H9 (cell line): ENCODE measurements around the gene LRP3. TPM values are rescaled to one million over a fixed set of nuclear protein-coding genes. Genes with fewer than 3 reads are reported as not detected.

ENCODE experiments used
- DNase-seq: peaks from one replicate; pipeline ENCODE4 v3.0.0-alpha.2; 2017
- H2AFZ ChIP-seq: one replicate; pipeline ENCODE4 v1.6.1; 2013; ENCODE audit warnings: mild to moderate bottlenecking, low read length, control low read depth, moderate library complexity
- H2AK5ac ChIP-seq: 2 replicates; pipeline ENCODE4 v1.6.1; 2013; ENCODE audit warnings: low read length, control low read depth, mixed read lengths; ENCODE audit not compliant: insufficient read length
- H2BK120ac ChIP-seq: one replicate; pipeline ENCODE4 v1.6.1; 2013; ENCODE audit warnings: low read depth, mild to moderate bottlenecking, low read length, control low read depth, inconsistent platforms; ENCODE audit not compliant: poor library complexity, severe bottlenecking
- H2BK12ac ChIP-seq: 2 replicates; pipeline ENCODE4 v1.6.1; 2013; ENCODE audit warnings: low read length, control low read depth, mixed read lengths, low read depth; ENCODE audit not compliant: insufficient read length
- H2BK15ac ChIP-seq: 2 replicates; pipeline ENCODE4 v1.6.1; 2013; ENCODE audit warnings: low read depth, low read length, control low read depth
- H2BK20ac ChIP-seq: one replicate; pipeline ENCODE4 v1.6.1; 2013; ENCODE audit warnings: low read depth, mild to moderate bottlenecking, low read length, control low read depth, inconsistent platforms; ENCODE audit not compliant: poor library complexity, severe bottlenecking
- H2BK5ac ChIP-seq: 2 replicates; pipeline ENCODE4 v1.6.1; 2013; ENCODE audit warnings: low read length, control low read depth, mixed read lengths; ENCODE audit not compliant: insufficient read length
- H3K14ac ChIP-seq: 2 replicates; pipeline ENCODE4 v1.6.1; 2013; ENCODE audit warnings: low read length, control low read depth; ENCODE audit not compliant: insufficient read depth
- H3K18ac ChIP-seq: 2 replicates; pipeline ENCODE4 v1.6.1; 2013; ENCODE audit warnings: low read depth, mild to moderate bottlenecking, mixed read lengths, low read length, control low read depth; ENCODE audit not compliant: insufficient read length
- H3K23ac ChIP-seq: 2 replicates; pipeline ENCODE4 v1.6.1; 2013; ENCODE audit warnings: low read length, control low read depth, mixed read lengths, low read depth; ENCODE audit not compliant: insufficient read length
- H3K23me2 ChIP-seq: 2 replicates; pipeline ENCODE4 v1.6.1; 2013; ENCODE audit warnings: low read depth, mild to moderate bottlenecking, mixed read lengths, low read length, control low read depth; ENCODE audit not compliant: insufficient read length, poor library complexity, severe bottlenecking
- H3K27ac ChIP-seq: 2 replicates; pipeline ENCODE4 v1.5.1; 2013; ENCODE audit warnings: low read length, control low read depth, mixed read lengths, low read depth; ENCODE audit not compliant: insufficient read length
- H3K27me3 ChIP-seq: 2 replicates; pipeline ENCODE4 v1.6.1; 2013; ENCODE audit warnings: low read length, control low read depth, inconsistent platforms; ENCODE audit not compliant: insufficient read depth
- H3K4ac ChIP-seq: 2 replicates; pipeline ENCODE4 v1.6.1; 2013; ENCODE audit warnings: low read depth, mild to moderate bottlenecking, control low read depth, inconsistent platforms, low read length, moderate library complexity
- H3K4me1 ChIP-seq: 2 replicates; pipeline ENCODE4 v1.6.1; 2013; ENCODE audit warnings: low read length, control low read depth, inconsistent platforms; ENCODE audit not compliant: insufficient read depth
- H3K4me2 ChIP-seq: 2 replicates; pipeline ENCODE4 v1.6.1; 2013; ENCODE audit warnings: low read length, control low read depth, mixed read lengths; ENCODE audit not compliant: insufficient read length, insufficient read depth
- H3K56ac ChIP-seq: 2 replicates; pipeline ENCODE4 v1.6.1; 2013; ENCODE audit warnings: low read depth, mild to moderate bottlenecking, mixed read lengths, low read length, control low read depth; ENCODE audit not compliant: insufficient read length
- H3K79me1 ChIP-seq: 2 replicates; pipeline ENCODE4 v1.6.1; 2013; ENCODE audit warnings: low read depth, mild to moderate bottlenecking, moderate library complexity, low read length, control low read depth, inconsistent platforms; ENCODE audit not compliant: insufficient read depth, poor library complexity, severe bottlenecking
- H3K79me2 ChIP-seq: 2 replicates; pipeline ENCODE4 v1.6.1; 2013; ENCODE audit warnings: low read length, control low read depth, inconsistent platforms; ENCODE audit not compliant: insufficient read depth
- H3K9ac ChIP-seq: 2 replicates; pipeline ENCODE4 v1.6.1; 2013; ENCODE audit warnings: low read length, control low read depth, mixed read lengths; ENCODE audit not compliant: insufficient read length; ENCODE audit errors: extremely low read depth
- H3K9me3 ChIP-seq: one replicate; pipeline ENCODE4 v1.6.1; 2013; ENCODE audit warnings: low read depth, low read length, inconsistent platforms; ENCODE audit not compliant: control insufficient read depth
- H3T11ph ChIP-seq: one replicate; pipeline ENCODE4 v1.6.1; 2013; ENCODE audit warnings: mild to moderate bottlenecking, low read length, control low read depth, inconsistent platforms
- H4K20me1 ChIP-seq: one replicate; pipeline ENCODE4 v1.6.1; 2013; ENCODE audit not compliant: control insufficient read depth, insufficient read length, insufficient read depth
- H4K5ac ChIP-seq: 2 replicates; pipeline ENCODE4 v1.6.1; 2013; ENCODE audit warnings: low read depth, mild to moderate bottlenecking, mixed read lengths, low read length, control low read depth; ENCODE audit not compliant: insufficient read length
- H4K8ac ChIP-seq: replicated peaks from 2 replicates; pipeline ENCODE4 v1.6.1; 2013; ENCODE audit warnings: low read length, control low read depth, mixed read lengths, low read depth; ENCODE audit not compliant: insufficient read length
- H4K91ac ChIP-seq: 2 replicates; pipeline ENCODE4 v1.6.1; 2013; ENCODE audit warnings: low read depth, mild to moderate bottlenecking, moderate library complexity, mixed read lengths, low read length, control low read depth; ENCODE audit not compliant: insufficient read length
- H3K27ac Mint-ChIP-seq, 3 experiments: 2 replicates in 2 of 3; 3 replicates in 1 of 3; pipeline ENCODE4 v1.8.0; 2020 to 2021; ENCODE audit warnings: mixed read lengths in 3 of 3, mild to moderate bottlenecking in 1 of 3, moderate library complexity in 1 of 3
- H3K27me3 Mint-ChIP-seq: 2 replicates; pipeline ENCODE4 v1.8.0; 2021; ENCODE audit warnings: low read depth, mild to moderate bottlenecking, moderate library complexity, mixed read lengths
- H3K36me3 Mint-ChIP-seq, 3 experiments: 2 replicates in 2 of 3; 3 replicates in 1 of 3; pipeline ENCODE4 v1.8.0; 2020 to 2021; ENCODE audit warnings: low read depth in 3 of 3, mixed read lengths in 3 of 3; ENCODE audit not compliant: insufficient read depth in 1 of 3
- H3K4me1 Mint-ChIP-seq, 2 experiments: 2 replicates each; pipeline ENCODE4 v1.8.0; 2020; ENCODE audit warnings: mixed read lengths in 2 of 2
- H3K4me3 Mint-ChIP-seq, 2 experiments: 2 replicates in 1 of 2; 3 replicates in 1 of 2; pipeline ENCODE4 v1.8.0; 2020 to 2021; ENCODE audit warnings: mild to moderate bottlenecking in 2 of 2, mixed read lengths in 2 of 2, moderate library complexity in 1 of 2
- H3K9me3 Mint-ChIP-seq, 2 experiments: 2 replicates in 1 of 2; 3 replicates in 1 of 2; pipeline ENCODE4 v1.8.0; 2020; ENCODE audit warnings: mild to moderate bottlenecking in 2 of 2, mixed read lengths in 2 of 2, moderate library complexity in 1 of 2
- WGBS: extraction: QIAGEN DNeasy Blood & Tissue Kit; methylation state at CpG from one replicate; pipeline ENCODE4 v1.1.7; 2013; ENCODE audit warnings: missing lambda C conversion rate, low lambda C conversion rate, mixed read lengths; ENCODE audit not compliant: insufficient read length; ENCODE audit errors: extremely low coverage; 5-methylcytosine and 5-hydroxymethylcytosine counted together
- total RNA-seq: library from RNA; stranded (reverse); gene quantifications from 2 replicates; pipeline ENCODE4 v1.2.1, GENCODE V29; 2021
- TF ChIP-seq, protein P1 (sequence below): fragments of 200-600 bp; sonication (generic); conservative IDR thresholded peaks from 3 replicates; pipeline ENCODE4 v1.8.0; 2021; ENCODE audit warnings: antibody characterized with exemption, mild to moderate bottlenecking

Gene LRP3
- total RNA-seq, 1 experiment from 2014 or later = 29.2 TPM

DNA sequence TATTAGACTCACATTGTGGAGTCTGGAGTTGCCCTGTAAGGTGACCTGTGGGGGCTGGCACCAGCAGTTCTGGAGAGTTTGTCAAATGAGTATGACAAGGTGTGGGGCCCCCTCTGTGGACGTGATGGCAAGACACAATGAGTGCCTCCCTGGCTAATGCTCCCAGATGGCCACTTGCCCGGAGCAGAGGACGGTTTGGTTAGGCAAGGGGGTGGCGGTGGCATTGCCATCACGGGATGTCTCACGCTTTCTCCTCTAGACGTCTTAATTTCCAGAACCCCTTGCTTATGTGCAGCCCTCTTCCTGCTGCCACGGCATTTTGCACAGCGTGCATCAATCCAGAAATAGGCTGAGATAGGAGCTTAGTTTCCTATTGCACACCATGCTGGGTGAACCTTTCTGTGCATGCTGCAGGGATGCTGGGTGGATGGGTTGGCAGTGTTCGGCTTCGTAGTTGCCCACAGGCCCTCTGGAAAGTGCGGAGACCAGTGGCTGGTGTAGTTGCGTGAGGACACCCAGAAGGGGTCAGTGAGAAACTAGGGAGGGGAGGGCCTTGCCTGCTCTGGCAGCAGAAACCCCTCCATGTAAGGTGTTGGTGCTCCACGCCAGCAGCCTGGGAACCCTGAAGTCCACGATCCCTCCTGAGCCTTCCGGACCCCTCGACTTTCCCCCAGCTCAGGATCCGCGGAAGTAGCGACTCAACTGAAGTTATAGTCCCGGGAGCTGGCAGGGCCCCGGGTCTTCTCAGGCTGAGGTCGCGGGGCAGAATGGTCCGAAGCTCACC is 18.1 kb upstream of the LRP3 start:
- Mint-ChIP-seq H3K4me1 (peaks cover 15 to 21% of the 10 kb centered on the region in 2 experiments), H3K9me3 (peaks cover 0 to 3% of the 10 kb centered on the region in 2 experiments; a peak in 3 of 5 replicates), H3K27ac (peak overlapping the region in 2 of 3 experiments; percentile 86 to 96; a peak in 4 of 7 replicates), H3K36me3 (peaks cover 0 to 7% (median 2%) of the 10 kb centered on the region in 3 experiments; a peak in 3 of 7 replicates), H3K27me3 (peaks cover 17% of the 10 kb centered on the region), H3K4me3 (peak overlapping the region; percentile 94 to 96)
- Histone ChIP-seq H3K18ac (peak overlapping the region; percentile 22), H3K9me3 (no peaks in the 10 kb centered on the region), H3K27ac (no peak overlapping the region), H2BK15ac (no peak overlapping the region), H2AFZ (no peak overlapping the region), H3K23me2 (peaks cover 5% of the 10 kb centered on the region), H4K8ac (no peak overlapping the region), H3K23ac (no peak overlapping the region), H2AK5ac (no peak overlapping the region), H3K9ac (peak overlapping the region; percentile 51), H3K79me2 (no peaks in the 10 kb centered on the region), H4K91ac (no peak overlapping the region), H3T11ph (no peak overlapping the region), H4K5ac (no peak overlapping the region), H3K79me1 (no peaks in the 10 kb centered on the region), H3K56ac (no peak overlapping the region), H2BK20ac (no peak overlapping the region), H3K4me1 (no peaks in the 10 kb centered on the region), H4K20me1 (no peaks in the 10 kb centered on the region), H3K4ac (no peak overlapping the region), H3K4me2 (peak overlapping the region; percentile 94), H2BK12ac (no peak overlapping the region), H2BK5ac (no peak overlapping the region), H3K14ac (peak overlapping the region; percentile 82; the same call in 1 of the 2 replicates), H2BK120ac (no peak overlapping the region), H3K27me3 (no peaks in the 10 kb centered on the region)
- no peak for DNase-seq
- TF ChIP-seq, protein P1, sequence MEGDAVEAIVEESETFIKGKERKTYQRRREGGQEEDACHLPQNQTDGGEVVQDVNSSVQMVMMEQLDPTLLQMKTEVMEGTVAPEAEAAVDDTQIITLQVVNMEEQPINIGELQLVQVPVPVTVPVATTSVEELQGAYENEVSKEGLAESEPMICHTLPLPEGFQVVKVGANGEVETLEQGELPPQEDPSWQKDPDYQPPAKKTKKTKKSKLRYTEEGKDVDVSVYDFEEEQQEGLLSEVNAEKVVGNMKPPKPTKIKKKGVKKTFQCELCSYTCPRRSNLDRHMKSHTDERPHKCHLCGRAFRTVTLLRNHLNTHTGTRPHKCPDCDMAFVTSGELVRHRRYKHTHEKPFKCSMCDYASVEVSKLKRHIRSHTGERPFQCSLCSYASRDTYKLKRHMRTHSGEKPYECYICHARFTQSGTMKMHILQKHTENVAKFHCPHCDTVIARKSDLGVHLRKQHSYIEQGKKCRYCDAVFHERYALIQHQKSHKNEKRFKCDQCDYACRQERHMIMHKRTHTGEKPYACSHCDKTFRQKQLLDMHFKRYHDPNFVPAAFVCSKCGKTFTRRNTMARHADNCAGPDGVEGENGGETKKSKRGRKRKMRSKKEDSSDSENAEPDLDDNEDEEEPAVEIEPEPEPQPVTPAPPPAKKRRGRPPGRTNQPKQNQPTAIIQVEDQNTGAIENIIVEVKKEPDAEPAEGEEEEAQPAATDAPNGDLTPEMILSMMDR = no peak; the same call in 2 of the 3 replicates
- no CpG with 5 or more reads among the region's 25 CpGs for WGBS
